ENCODE measurements around the gene SAMD4A. TPM values are rescaled to one million over a fixed set of nuclear protein-coding genes. Genes with fewer than 3 reads are reported as not detected.

The SAMD4A gene
- total RNA-seq, 1 donor from 2014 or later, result 49.8 TPM

DNA sequence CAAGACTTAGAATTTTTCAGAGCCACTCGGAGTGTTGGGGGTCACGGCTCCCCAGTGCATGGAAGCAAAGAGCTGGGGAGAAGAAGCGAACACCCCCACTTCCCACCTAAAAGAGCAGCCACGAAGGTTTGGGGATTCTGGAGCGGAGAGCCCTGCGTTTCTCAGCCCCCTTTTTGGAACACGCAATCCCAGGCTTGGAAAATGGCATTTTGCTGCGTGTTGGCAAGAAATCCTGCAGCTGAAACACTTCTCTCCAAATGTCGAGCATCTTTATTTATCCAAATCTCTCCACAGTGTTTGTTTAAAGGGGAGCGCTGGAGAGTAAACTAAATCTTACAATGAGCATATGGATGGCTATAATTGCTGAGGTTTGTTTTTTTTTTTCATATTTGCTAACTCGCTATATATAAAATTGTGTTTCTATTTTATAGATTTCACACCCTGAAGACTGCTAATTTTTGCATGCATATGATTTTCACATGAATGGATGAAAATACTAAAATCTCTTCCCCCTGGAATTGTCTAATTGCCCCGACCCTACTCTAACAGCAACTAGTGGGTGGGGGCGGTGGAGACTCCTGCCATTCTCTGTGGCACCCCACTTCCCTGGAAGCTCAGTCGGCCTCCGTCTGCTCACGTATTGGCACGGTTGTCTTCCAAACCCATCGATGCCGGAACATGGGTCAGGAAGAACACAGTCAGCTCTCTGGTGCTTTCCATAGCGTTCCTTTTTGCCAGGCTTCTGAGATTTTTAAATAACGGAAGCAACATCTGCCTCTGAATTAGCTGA is 215.2 kb downstream of the SAMD4A start:
- no peak for DNase-seq (ENCODE audit: low spot score)

DNA sequence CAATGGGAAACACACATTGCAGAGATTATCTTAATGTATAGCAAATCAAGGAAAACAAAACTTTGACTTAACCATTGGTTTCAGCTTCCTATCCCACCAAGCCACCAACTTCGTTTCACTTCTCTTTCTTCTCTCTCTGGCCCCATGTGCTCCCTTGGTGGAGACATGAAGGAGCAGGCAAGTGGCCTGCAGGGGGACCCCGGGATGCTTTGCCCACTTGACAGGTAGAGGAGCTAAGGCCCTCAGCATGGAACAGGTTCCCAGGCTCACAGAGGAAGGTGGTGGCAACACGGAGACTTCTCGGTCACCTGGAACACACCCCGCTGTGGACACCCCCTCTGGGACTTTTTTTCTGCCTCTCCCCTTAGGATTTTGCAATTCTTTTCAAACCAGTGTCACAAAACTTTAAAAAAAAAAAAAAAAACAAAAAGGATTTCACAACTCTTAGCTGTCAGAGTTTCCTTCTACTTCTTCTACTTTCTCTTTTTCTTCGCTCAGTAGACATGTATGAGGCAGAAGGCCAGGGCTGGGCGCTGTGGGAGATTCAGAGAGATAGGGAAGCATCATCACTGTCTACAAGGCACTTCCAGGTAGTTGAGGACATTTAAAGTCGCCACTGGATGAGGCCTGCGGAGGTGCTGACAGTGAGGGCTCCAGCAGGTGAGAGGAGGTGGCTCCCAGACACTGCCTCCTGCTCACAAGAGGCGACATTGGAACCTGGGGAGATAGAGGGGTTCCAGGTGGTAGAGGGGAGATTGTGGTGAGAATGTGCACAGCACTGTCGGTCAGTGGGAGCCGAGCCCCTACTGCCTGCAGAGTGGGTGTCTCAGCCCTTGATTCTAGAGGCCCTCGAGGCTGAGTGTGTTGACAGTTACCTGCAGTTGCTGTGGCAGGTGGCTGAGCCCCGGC is 216.1 kb downstream of the SAMD4A start:
- no peak for DNase-seq (ENCODE audit: low spot score)

DNA sequence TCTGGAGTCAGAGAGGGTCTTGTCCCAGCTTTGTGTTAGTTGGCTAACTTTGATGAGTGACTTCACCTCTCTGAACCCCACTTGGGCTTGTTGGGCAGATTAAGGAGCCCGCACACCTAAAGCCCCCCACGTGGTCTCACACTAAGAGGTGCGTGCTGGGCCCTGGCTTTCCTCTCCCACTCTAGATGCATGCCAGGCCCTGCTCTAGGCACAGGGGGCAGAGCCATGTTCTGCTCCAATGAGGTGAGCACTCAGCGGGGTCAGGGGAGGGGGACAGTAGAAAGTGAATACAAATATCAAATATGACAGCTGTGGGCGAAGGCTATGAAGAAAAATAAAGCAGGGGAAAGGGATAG is 216.7 kb downstream of the SAMD4A start:
- no peak for DNase-seq (ENCODE audit: low spot score)

DNA sequence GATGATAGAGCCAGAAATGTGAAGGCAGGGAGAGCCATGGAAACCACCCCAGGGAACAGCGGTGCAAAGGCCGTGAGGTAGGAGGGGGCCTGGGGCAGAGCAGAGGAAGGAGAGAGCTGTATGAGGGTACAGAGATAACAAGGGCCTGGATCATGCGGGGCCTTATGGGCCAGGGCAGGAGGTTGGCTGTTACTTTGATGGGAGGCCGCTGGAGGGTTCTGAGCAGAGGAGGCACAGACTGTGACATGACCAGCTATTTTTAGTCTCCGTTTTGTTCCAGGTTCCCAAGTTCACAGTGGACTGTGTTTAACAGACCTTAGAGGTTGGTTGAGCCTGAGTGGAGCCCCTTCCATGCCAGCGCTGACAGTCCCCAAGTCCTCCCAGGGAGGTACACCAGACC is 217.1 kb downstream of the SAMD4A start:
- no peak for DNase-seq (ENCODE audit: low spot score)

DNA sequence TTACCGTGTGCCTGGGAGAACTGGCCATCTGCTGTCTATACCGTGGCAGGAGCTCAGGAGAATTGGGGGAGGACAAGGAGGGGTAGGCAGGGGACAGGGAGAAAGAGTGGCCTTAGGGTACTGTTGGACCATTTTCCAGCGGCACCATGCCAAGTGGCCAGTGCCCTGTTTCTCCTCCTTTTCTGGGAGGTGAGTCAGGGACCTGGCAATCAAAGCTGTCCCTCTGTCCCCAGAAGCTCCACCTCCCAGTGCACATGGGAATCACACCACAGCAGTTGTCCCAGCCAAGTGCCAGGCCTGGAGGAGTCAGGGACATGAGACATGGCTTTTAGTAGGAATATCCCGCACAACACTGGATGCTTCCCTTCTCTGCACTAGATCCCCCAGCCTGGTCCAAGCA is 217.7 kb downstream of the SAMD4A start:
- no peak for DNase-seq (ENCODE audit: low spot score)

DNA sequence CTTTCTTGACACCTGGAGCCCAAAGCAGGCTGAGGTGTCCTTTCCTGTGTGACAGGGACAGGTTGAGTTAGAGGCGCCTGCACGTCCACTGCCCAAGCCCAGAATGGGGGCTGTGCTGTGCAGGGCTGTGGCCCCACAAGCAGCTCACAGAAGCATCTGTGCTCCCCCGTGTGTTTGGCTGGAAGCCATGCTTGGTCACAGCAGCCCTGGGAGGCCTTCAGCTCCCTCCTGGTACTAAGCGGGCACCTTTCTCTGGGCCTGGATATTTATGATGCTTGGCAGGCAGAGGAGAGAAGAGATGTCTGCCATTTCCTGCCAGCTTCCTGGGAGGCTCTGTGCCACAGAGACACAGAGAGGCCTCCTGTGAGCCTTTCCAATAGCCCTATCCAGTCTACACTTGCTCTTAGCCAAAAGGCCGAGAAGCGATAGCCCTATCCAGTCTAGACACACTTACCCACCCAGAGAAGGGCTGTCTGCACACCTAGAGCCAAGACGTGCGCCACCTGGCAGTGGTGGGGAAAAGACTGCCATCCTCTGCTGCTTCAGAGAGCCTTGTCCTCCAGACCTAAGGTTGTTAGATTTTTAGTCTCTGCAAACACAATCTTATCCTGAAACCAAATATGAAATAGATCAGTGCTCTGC is 218.3 kb downstream of the SAMD4A start:
- no peak for DNase-seq (ENCODE audit: low spot score)

DNA sequence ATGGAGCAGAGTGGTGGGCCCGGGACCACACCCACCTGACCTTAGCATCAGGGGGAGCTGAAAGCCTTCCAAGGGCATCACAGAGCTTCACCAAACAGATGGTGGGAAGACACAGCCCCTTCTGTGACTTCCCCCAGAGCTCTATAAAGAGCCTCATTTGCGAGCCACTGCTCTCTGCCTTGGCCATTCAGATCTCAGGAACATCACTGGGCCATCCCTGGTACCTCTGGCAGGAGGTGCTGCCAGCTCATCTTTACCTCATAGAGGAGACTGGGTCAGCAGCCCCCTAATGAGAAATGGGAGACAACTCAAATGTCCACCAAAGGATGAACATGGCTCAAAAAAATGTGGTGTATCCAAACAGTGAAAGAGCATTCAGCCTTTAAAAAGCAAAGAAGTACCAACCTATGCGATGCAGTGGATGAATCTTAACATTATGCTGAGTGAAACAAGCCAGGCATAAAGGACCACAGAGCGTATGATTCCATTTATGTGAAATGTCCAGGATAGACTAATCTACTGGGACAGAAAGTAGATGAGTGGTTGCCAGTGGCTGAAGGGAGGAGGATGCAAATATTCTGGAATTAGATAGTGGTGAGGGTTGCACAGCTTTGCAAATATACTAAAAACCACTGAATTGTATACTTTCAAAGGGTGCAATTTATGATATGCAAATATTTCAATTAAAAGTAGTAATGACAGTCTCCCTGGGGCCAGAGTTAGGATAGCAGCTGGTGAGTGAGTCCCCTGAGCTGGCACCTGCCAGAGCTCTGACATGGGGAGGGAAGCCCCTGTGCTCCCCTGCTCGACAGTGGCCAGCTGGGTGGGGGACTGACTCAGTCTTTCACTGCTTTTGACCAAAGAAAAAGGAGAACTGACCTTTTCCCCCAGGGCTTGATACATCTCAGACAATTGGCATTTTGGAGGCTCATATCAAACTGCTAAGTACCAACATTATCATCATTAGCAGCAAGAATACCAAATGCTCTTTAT is 219.1 kb downstream of the SAMD4A start:
- DNase-seq (ENCODE audit: low spot score), result no peak

DNA sequence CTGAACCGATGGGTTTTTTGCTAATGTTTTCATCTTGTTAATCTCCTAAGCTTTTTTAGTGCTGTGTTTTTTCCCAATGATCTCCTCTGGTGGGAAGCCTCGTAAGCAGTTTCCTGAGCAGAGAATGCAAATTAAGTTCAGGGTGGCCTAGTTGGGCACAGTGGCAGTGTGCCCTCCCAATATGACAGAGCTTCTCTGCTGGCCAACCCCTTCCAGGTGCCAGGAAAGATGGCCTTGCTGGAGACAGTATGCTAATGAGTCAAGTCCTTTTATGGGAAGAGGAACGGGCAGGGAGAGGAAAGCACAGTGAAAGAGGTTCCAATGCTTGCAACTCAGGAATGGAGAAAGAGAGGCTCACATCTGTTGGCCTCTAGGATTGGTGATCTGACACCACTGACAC is 219.9 kb downstream of the SAMD4A start:
- no peak for DNase-seq (ENCODE audit: low spot score)

DNA sequence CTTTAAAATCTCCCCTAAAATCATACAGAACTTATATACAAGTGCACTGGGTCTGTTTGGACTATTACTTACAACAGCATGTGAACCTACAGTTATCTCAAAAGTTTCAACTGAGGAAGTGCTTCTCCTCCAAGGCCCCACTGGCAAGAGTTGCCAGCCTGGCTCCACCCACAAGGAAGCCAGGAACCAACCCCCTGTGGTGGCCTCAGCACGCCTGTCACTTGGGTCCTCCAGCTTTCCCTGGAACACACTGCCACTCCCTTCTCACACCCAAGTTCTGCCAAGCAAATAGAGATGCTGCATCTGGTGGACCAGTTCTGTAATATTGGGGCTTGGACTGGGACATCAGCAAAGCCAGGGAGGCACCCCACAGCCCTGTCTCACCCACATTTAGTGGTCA is 220.3 kb downstream of the SAMD4A start:
- no peak for DNase-seq (ENCODE audit: low spot score)

DNA sequence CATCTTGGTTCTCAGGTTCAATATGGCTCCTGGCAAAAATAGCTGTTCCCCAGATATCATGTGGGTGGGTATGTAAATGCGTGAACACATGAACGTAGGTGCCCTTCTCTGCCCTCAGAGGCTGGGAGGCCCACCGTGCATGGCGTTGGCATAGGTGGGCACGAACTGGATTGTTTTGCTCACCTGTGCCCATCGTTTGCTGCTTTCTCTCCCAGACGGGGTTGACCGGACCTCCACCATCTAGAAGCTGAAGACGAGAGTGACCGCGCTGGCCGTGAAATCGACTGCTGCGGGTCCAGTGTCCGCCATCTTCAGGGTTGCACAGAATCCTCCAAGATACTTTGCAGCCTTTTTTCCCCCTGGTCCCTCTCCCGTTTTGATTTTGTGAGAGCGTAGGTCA is 221.8 kb downstream of the SAMD4A start:
- no peak for DNase-seq (ENCODE audit: low spot score)

DNA sequence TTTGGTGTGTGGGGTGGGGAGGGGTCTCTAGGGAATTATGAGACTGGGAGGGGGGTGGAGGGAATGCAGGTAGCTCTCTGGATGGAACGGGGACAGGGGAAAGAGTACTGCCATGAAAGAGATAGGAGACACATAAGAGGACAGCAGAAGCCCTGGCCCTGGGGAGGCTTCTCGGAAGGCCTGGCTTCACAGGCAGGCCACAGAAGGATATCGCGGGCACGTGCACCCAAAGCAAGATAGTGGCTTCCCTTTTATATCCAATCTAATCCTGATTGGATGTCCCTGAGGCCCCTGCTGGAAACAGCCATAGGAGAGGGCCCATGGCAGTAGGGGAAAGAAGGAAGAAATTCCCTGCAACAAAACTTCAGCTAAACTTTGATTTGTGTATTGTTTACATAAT is 222.2 kb downstream of the SAMD4A start:
- no peak for DNase-seq (ENCODE audit: low spot score)

DNA sequence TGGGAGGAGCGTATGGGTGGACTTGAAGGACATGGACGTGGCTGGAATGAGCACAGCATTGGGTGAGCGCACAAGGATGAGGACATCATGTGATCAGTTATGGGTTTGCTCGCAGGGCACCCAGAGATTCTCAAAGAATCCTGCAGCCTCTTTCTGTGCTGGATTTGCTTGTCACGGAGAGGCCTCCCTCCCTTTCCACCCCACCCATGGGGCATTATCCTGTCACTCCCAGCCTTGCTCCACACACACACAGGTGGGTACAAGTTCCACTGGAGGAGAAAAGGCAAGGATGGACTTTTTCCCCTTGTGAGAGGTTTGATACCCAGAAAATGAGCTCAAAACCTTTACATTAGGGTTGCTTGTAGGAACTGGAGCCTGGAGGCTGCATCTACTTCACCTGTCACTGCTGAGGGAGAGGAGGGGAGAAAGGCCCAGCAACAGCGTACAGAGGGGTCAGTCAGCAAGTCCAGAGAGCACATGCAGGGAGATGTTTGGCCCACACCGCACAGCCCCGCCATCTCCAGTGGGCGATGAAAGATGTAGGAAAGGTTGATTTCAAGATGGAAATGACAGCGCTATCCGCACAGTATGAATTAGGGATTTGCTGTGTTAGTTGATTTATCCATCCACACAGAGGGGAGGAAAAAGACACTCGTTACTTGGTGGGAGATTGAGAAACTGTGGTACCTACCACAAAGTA is 223.0 kb downstream of the SAMD4A start:
- DNase-seq (ENCODE audit: low spot score), result no peak

DNA sequence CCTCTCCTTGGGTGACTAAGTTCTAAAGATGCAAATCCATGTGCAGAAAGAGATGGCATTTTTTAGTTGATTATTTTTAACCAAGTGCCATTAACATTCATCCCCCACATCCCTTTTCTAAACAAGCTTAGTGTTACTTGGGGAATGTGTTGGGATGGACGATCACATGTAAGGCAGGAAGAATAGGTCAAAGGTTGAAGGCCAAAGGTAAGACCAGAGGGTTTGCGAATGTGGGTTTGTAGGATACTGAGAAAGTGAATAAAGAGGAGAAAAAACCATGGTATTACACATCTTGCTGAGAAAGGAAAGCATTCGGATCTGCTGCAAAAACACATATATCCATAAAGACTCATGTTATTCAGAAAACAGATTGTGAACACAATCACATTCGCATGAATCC is 224.1 kb downstream of the SAMD4A start:
- no peak for DNase-seq (ENCODE audit: low spot score)

DNA sequence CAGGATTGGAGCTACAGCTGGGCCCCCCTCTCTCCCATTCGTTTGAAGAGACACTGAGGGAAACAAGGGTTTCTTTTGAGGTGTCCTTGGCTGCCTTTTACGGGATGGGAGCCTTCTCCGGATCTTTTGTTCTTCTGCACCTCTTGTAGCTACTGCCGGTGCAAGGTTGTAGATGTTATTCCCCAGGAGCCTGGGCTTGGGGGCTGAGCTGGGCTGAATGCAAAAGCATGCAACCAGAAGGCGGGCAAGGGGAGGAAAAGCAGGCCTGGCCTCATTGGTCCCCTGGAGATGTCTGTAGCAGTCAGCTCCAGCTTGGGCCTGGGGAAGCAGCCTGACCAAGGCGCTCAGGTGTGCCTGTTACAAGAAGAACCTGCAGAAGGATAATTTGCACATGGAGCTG is 225.4 kb downstream of the SAMD4A start:
- no peak for DNase-seq (ENCODE audit: low spot score)

DNA sequence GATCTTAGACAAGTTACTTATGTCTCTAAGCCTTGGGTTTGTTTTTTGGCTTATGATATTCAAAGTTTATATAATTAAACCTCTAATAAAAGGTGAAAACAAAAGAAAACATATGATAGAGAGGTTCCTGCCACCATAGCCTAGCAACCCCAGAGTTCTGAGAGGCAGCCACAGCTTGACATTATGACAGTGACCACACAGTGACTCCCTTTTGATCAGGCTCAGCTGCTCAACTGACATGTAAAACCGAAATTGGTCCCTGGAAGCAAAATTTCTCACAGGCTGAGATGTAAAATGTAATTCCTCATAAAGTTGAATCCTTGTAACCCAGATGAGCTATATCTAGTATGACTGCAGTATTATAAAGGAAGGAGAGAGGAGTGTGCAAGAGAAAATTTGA is 227.2 kb downstream of the SAMD4A start:
- no peak for DNase-seq (ENCODE audit: low spot score)

DNA sequence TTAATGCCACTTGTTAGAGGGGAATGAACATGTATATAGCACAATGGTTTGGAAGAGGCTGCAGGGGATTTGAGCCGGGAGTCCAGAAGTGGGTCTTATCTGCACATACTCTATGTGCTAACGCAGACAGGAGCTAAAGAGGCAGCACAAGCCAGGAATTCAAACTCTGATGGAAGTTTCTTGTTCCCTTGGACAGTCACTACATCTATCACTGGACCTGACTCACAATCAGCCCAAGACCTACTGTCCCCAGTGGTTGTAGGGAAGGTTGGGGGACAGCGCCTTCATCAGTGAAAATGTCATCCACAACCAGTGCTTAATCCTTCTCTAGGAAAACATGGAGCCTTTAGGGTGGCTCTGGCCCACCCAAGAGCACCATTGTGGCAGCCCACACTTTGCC is 227.9 kb downstream of the SAMD4A start:
- no peak for DNase-seq (ENCODE audit: low spot score)

DNA sequence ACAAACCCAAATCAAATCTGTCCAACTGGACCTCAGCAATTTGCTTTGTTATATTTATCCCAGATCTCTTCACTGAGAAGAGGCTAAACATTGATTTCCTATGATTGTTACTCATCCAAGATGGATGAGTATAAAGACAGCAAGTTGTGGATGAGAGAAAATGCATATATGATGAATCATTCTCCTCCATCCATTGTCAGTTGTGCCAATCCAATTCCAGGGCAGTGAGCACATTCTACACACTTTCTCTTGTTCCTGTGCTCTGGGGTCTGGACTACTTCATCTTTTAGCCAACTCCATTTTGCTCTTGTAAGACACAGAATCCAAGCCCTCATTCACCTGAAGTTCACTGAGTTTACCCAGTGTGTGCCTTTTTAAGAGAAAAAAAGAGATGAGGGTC is 230.0 kb downstream of the SAMD4A start:
- no peak for DNase-seq (ENCODE audit: low spot score)

DNA sequence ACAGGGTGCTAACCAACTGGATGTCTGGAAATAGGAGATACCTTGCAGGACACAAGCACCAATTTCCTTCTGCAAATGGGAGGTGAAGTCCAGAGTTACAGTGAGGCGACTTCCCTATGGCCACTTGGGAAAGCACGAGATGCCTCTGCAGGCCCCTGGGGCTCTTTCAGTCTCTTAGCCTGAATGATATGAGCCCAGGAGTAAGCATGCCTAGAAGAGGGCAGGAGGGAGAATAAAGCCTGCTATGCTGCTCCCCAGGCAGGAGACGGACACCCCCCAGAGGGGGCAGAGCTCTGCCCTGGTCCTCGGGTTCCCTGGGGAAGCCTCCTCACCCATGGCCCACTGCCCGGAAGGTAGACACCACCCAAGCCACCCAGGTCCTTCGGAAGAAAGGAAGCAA is 230.6 kb downstream of the SAMD4A start:
- no peak for DNase-seq (ENCODE audit: low spot score)

DNA sequence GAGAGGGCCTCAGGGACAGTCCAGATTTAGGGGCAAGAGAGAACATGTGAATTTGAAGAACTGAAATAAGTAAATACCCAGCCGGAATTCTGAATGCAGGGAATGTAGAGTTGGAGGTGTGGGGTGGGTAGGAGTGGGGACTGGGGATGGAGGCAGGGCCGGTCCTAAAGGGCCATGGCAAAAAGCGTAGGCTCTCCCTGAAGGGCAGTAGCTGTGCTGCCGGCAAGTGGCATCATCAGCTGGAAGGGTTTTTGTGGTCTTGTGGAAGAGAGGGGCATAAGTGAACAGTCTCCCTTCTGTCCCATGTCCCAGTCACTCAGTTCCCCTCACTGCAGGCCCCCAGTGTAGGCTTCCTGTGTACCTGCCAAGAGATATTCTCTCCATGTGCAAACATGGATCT is 231.1 kb downstream of the SAMD4A start:
- no peak for DNase-seq (ENCODE audit: low spot score)

DNA sequence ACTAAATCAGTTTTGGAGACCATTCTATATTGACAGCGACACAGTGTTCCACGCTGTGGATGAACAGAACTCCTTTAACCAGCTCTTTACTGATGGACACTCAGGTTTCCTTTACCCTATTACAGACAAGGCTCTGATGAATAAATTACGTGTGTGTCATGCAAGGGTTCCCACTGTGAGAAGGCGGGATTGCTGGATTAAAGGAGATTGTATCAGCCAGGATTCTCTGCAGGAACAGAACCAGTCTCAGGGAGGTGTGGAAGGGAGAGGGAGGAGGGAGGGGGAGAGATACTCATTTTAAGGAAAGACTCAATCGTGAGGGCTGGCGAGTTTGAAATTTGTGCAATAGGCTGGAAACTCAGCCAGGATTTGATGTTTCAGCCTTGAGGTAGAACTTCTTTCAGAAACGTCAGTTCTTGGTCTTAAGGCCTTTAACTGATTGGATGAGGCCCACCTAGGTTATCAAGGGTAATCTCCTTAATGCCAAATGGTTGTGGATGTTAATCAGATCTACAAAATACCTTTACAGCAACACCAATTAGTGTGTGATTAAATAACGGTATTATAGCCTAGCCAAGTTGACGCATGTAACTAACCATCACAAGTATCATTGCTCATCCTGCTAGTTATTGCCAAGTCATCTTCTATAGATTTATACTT is 231.7 kb downstream of the SAMD4A start:
- no peak for DNase-seq (ENCODE audit: low spot score)

Measured in mucosa of gallbladder (tissue), 1 donor.